ENCODE results near the gene FARS2. TPM values are rescaled to one million over a fixed set of nuclear protein-coding genes. Genes with fewer than 3 reads are reported as not detected.

Gene FARS2
- total and polyA plus RNA-seq, 9 of the 15 experiments (the other 6 are each of a cell fraction or from before 2014, with no cell fraction given) = 16.5 to 62.2 (median 27.0) TPM

- intact Hi-C loops (cut with micrococcal nuclease) = no loop called here
- ChIA-PET CTCF (ENCODE audit: low intra/inter-chr PET ratio) (no interaction called here), POLR2A (interaction anchor here (1.1 kb wide), 1 partner anchor 11 kb away, joined by 5 read pairs; no protein-coding TSS in a partner anchor)
- peak in 1 of 4 experiments; percentile 64 for DNase-seq (ENCODE audit: extremely low read depth in 1 of 4, low spot score in 3 of 4)
- Histone ChIP-seq H3K36me3 (ENCODE audit: control insufficient read depth, insufficient read depth, low read length) (no peaks in the 10 kb centered on the region), H3K4me1 (replicated peaks in 1 of 2; ENCODE audit: control insufficient read depth in 2 of 2, insufficient read depth in 2 of 2, low read length in 2 of 2) (peaks cover 0 to 12% of the 10 kb centered on the region in 2 experiments; a peak in 2 of 5 replicates), H3K9me3 (replicated peaks; ENCODE audit: control insufficient read depth, insufficient read depth, low read depth, low read length) (no peaks in the 10 kb centered on the region), H3K9ac (ENCODE audit: insufficient read depth in 1 of 2, low read depth in 2 of 2, low read length in 2 of 2) (no peak overlapping the region), H3K4me2 (ENCODE audit: insufficient read depth, low read length) (peak overlapping the region; percentile 44), H3K9me1 (ENCODE audit: control insufficient read depth, insufficient read depth, low read length) (no peaks in the 10 kb centered on the region), H3K4me3 (no peak overlapping the region), H2AFZ (ENCODE audit: low read depth, low read length) (0 out of 2 replicates have a peak overlapping the region, but pooled peaks have one; percentile 18), H4K20me1 (replicated peaks; ENCODE audit: control insufficient read depth, insufficient read depth, low read length) (no peaks in the 10 kb centered on the region), H3K27ac (ENCODE audit: extremely low read depth, low read depth, low read length) (peak overlapping the region; percentile 32; the same call in 2 of the 3 replicates), H3K27me3 (ENCODE audit: control insufficient read depth in 2 of 2, insufficient read depth in 2 of 2, low read length in 2 of 2) (no peaks in the 10 kb centered on the region), H3K79me2 (ENCODE audit: control insufficient read depth, insufficient read depth, low read length) (no peaks in the 10 kb centered on the region)
- FAIRE-seq = peak; percentile 80
- in situ Hi-C loops (cut with MboI) = no loop called here
- BruUV-seq (replicated peaks) = no TSS peak
- WGBS (ENCODE audit: insufficient coverage, low coverage, missing lambda C conversion rate) = 55% methylated on average over 1 of the region's 1 CpG
- ATAC-seq = peak; percentile 67
- TF ChIP-seq KLF16 (IDR thresholded peaks at IDR 0.05) (no peak), POLR3G (IDR thresholded peaks at IDR 0.05; ENCODE audit: extremely low read depth, insufficient read length, insufficient replicate concordance) (no peak), ZFPM2 (CRISPR knock-in tag; IDR thresholded peaks at IDR 0.05) (no peak), RCOR1 (IDR thresholded peaks at IDR 0.05; ENCODE audit: borderline replicate concordance in 1 of 2, low read depth in 2 of 2, low read length in 2 of 2) (peak in 1 of 2 experiments; percentile 21; a peak in 1 of 4 replicates), PRMT5 (CRISPR knock-in tag; IDR thresholded peaks at IDR 0.05) (no peak), PPARD (CRISPR knock-in tag; IDR thresholded peaks at IDR 0.05) (no peak), HCFC1 (IDR thresholded peaks at IDR 0.05; ENCODE audit: low read depth, low read length) (no peak), KLF1 (tag; IDR thresholded peaks at IDR 0.05) (no peak), USF2 (CRISPR knock-in tag; IDR thresholded peaks at IDR 0.05) (no peak)
- TF ChIP-seq, protein P1, sequence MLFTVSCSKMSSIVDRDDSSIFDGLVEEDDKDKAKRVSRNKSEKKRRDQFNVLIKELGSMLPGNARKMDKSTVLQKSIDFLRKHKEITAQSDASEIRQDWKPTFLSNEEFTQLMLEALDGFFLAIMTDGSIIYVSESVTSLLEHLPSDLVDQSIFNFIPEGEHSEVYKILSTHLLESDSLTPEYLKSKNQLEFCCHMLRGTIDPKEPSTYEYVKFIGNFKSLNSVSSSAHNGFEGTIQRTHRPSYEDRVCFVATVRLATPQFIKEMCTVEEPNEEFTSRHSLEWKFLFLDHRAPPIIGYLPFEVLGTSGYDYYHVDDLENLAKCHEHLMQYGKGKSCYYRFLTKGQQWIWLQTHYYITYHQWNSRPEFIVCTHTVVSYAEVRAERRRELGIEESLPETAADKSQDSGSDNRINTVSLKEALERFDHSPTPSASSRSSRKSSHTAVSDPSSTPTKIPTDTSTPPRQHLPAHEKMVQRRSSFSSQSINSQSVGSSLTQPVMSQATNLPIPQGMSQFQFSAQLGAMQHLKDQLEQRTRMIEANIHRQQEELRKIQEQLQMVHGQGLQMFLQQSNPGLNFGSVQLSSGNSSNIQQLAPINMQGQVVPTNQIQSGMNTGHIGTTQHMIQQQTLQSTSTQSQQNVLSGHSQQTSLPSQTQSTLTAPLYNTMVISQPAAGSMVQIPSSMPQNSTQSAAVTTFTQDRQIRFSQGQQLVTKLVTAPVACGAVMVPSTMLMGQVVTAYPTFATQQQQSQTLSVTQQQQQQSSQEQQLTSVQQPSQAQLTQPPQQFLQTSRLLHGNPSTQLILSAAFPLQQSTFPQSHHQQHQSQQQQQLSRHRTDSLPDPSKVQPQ (CRISPR knock-in tag; IDR thresholded peaks at IDR 0.05; ENCODE audit: borderline replicate concordance) = no peak
- TF ChIP-seq, protein P2, sequence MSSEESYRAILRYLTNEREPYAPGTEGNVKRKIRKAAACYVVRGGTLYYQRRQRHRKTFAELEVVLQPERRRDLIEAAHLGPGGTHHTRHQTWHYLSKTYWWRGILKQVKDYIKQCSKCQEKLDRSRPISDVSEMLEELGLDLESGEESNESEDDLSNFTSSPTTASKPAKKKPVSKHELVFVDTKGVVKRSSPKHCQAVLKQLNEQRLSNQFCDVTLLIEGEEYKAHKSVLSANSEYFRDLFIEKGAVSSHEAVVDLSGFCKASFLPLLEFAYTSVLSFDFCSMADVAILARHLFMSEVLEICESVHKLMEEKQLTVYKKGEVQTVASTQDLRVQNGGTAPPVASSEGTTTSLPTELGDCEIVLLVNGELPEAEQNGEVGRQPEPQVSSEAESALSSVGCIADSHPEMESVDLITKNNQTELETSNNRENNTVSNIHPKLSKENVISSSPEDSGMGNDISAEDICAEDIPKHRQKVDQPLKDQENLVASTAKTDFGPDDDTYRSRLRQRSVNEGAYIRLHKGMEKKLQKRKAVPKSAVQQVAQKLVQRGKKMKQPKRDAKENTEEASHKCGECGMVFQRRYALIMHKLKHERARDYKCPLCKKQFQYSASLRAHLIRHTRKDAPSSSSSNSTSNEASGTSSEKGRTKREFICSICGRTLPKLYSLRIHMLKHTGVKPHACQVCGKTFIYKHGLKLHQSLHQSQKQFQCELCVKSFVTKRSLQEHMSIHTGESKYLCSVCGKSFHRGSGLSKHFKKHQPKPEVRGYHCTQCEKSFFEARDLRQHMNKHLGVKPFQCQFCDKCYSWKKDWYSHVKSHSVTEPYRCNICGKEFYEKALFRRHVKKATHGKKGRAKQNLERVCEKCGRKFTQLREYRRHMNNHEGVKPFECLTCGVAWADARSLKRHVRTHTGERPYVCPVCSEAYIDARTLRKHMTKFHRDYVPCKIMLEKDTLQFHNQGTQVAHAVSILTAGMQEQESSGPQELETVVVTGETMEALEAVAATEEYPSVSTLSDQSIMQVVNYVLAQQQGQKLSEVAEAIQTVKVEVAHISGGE (CRISPR knock-in tag; IDR thresholded peaks at IDR 0.05) = 0 out of 6 replicates have a peak, but pooled peaks of 1 of the 3 experiments have one; percentile 40
- TF ChIP-seq, protein P3, sequence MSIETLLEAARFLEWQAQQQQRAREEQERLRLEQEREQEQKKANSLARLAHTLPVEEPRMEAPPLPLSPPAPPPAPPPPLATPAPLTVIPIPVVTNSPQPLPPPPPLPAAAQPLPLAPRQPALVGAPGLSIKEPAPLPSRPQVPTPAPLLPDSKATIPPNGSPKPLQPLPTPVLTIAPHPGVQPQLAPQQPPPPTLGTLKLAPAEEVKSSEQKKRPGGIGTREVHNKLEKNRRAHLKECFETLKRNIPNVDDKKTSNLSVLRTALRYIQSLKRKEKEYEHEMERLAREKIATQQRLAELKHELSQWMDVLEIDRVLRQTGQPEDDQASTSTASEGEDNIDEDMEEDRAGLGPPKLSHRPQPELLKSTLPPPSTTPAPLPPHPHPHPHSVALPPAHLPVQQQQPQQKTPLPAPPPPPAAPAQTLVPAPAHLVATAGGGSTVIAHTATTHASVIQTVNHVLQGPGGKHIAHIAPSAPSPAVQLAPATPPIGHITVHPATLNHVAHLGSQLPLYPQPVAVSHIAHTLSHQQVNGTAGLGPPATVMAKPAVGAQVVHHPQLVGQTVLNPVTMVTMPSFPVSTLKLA (conservative IDR thresholded peaks at IDR 0.05) = no peak
These were observed 280.6 kb downstream of the FARS2 start for GRCh38 chr6:5541751-5542432.
